SK-N-SH (cell line): Measurements from ENCODE around the gene PCDHGA1.

Experiments used
- GABPA ChIP-seq: IDR thresholded peaks from 2 replicates; pipeline ENCODE4 v1.4.0; 2012; ENCODE audit warnings: low read depth, mild to moderate bottlenecking
- MEF2A ChIP-seq: IDR thresholded peaks from 2 replicates; pipeline ENCODE4 v1.4.0; 2012; ENCODE audit warnings: low read depth, borderline replicate concordance
- MXI1 ChIP-seq: IDR thresholded peaks from 2 replicates; pipeline ENCODE4 v1.6.1; 2012; ENCODE audit warnings: mild to moderate bottlenecking, low read depth, low read length, improper control_type of control experiment
- NFIC ChIP-seq: IDR thresholded peaks from 2 replicates; pipeline ENCODE4 v1.4.0; 2012; ENCODE audit warnings: borderline replicate concordance
- POLR2AphosphoS5 ChIP-seq: IDR thresholded peaks from 2 replicates; pipeline ENCODE4 v1.6.1; 2012; ENCODE audit warnings: low read depth, low read length
- RXRA ChIP-seq: IDR thresholded peaks from 2 replicates; pipeline ENCODE4 v1.4.0; 2012; ENCODE audit warnings: low read depth, mild to moderate bottlenecking, borderline replicate concordance
- TF ChIP-seq, protein P1 (sequence below): fragments of 200-600 bp; sonication (generic); IDR thresholded peaks from 2 replicates; pipeline ENCODE4 v1.6.1; 2017; ENCODE audit warnings: antibody characterized with exemption, mild to moderate bottlenecking, moderate library complexity
- TF ChIP-seq, protein P2 (sequence below): IDR thresholded peaks from 2 replicates; pipeline ENCODE4 v1.4.0; 2012; ENCODE audit warnings: low read depth

DNA sequence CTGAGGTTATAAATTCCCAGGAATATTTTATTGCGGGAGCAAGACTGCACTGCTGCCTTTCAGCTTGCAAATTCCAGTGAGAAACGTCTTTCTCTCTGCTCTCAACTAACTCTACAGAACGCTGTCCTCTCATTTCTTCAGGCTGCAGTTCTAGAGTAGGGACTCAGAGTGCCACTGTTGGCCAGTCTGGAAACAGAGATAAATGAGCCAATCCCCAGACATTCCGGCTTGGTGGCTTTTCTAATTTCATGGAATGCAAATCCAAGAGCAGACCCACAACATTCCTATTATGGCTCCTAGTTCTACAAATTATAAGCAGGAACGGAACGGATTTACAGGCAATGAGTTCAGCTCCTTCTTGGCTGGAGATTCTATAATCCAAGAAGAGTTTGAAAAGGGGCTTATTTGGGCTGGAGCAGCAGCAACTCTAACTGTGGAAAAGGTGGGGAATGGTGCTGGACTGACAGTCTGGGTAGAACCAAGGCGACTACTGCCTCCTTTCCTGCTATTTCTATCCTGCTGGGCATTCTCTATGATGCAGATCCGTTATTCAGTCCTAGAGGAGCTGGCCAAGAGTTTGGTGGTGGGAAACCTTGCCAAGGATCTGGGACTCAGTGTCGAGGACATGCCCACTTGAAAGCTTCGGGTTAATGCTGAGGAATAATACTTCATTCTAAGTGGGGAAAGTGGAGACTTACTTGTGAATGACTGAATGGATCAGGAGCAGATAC is 109.3 kb downstream of the PCDHGA1 start:
- TF ChIP-seq, protein P1, sequence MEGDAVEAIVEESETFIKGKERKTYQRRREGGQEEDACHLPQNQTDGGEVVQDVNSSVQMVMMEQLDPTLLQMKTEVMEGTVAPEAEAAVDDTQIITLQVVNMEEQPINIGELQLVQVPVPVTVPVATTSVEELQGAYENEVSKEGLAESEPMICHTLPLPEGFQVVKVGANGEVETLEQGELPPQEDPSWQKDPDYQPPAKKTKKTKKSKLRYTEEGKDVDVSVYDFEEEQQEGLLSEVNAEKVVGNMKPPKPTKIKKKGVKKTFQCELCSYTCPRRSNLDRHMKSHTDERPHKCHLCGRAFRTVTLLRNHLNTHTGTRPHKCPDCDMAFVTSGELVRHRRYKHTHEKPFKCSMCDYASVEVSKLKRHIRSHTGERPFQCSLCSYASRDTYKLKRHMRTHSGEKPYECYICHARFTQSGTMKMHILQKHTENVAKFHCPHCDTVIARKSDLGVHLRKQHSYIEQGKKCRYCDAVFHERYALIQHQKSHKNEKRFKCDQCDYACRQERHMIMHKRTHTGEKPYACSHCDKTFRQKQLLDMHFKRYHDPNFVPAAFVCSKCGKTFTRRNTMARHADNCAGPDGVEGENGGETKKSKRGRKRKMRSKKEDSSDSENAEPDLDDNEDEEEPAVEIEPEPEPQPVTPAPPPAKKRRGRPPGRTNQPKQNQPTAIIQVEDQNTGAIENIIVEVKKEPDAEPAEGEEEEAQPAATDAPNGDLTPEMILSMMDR = 0 out of 2 replicates have a peak, but pooled peaks have one; percentile 7
- no peak for TF ChIP-seq POLR2AphosphoS5
- TF ChIP-seq RXRA = no peak
- TF ChIP-seq, protein P2, sequence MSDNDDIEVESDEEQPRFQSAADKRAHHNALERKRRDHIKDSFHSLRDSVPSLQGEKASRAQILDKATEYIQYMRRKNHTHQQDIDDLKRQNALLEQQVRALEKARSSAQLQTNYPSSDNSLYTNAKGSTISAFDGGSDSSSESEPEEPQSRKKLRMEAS = no peak
- no peak for TF ChIP-seq NFIC
- TF ChIP-seq MXI1 = no peak
- TF ChIP-seq MEF2A = no peak
- TF ChIP-seq GABPA = no peak
